Endometrial microvascular endothelial cells (primary cell): ENCODE results near the gene SLC10A6. TPM values are rescaled to one million over a fixed set of nuclear protein-coding genes. Genes with fewer than 3 reads are reported as not detected.

Experiments
- in situ Hi-C: cut with HindIII; loops from 2 replicates; pipeline ENCODE4 v1.10.0; 2017; ENCODE audit warnings: low sequenced_read_pairs, low pct_unique_long_range_greater_than_20kb; ENCODE audit errors: inconsistent ontology term
- total RNA-seq: library from RNA; depleted of rRNA; stranded (reverse); fragments of >200 nt; gene quantifications from one replicate; pipeline ENCODE4 v1.2.3, GENCODE V29; 2015; ENCODE audit errors: inconsistent ontology term

Gene SLC10A6
- total RNA-seq, 1 donor from 2014 or later, result not detected

- in situ Hi-C loops, result no loop called here
These were observed 6.4 kb upstream of the SLC10A6 start for GRCh38 chr4:86855572-86855971.

- in situ Hi-C loops, result no loop called here
These were observed 4.0 kb upstream of the SLC10A6 start for GRCh38 chr4:86853209-86853608.

GRCh38 chr4:86848136-86848535 is 1.0 kb downstream of the SLC10A6 start:
- in situ Hi-C loops, result no loop called here

GRCh38 chr4:86847571-86847970 is 1.6 kb downstream of the SLC10A6 start:
- in situ Hi-C loops, result no loop called here

GRCh38 chr4:86846921-86847320 is 2.3 kb downstream of the SLC10A6 start:
- in situ Hi-C loops, result no loop called here

GRCh38 chr4:86845593-86845992 is 3.6 kb downstream of the SLC10A6 start:
- in situ Hi-C loops, result no loop called here

GRCh38 chr4:86841309-86841708 is 7.9 kb downstream of the SLC10A6 start:
- in situ Hi-C loops, result no loop called here

GRCh38 chr4:86840858-86841257 is 8.3 kb downstream of the SLC10A6 start:
- in situ Hi-C loops, result no loop called here

GRCh38 chr4:86837691-86838503 is 11.3 kb downstream of the SLC10A6 start:
- in situ Hi-C loops, result no loop called here

- in situ Hi-C loops, result no loop called here
These were observed 13.5 kb downstream of the SLC10A6 start for GRCh38 chr4:86835677-86836076.

GRCh38 chr4:86834901-86835300 is 14.3 kb downstream of the SLC10A6 start:
- in situ Hi-C loops, result no loop called here

- in situ Hi-C loops, result no loop called here
These were observed 15.6 kb downstream of the SLC10A6 start for GRCh38 chr4:86833615-86834014.

- in situ Hi-C loops, result no loop called here
These were observed 17.7 kb downstream of the SLC10A6 start for GRCh38 chr4:86831262-86832130.

- in situ Hi-C loops, result no loop called here
These were observed 23.7 kb downstream of the SLC10A6 start for GRCh38 chr4:86825511-86825910.

GRCh38 chr4:86822136-86822535 is 27.0 kb downstream of the SLC10A6 start:
- in situ Hi-C loops, result no loop called here

- in situ Hi-C loops, result no loop called here
These were observed 28.0 kb downstream of the SLC10A6 start for GRCh38 chr4:86821151-86821550.

GRCh38 chr4:86819561-86819960 is 29.6 kb downstream of the SLC10A6 start:
- in situ Hi-C loops, result no loop called here

- in situ Hi-C loops, result no loop called here
These were observed 30.3 kb downstream of the SLC10A6 start for GRCh38 chr4:86818841-86819240.

GRCh38 chr4:86818211-86818610 is 31.0 kb downstream of the SLC10A6 start:
- in situ Hi-C loops, result no loop called here
